Keratinocyte (primary cell): Measurements from ENCODE around the gene HERC2. TPM values are rescaled to one million over a fixed set of nuclear protein-coding genes. Genes with fewer than 3 reads are reported as not detected.

Source experiments
- DNase-seq: peaks from one replicate; pipeline ENCODE4 v3.0.0-alpha.2; 2011; ENCODE audit warnings: low read depth, missing footprints, low spot score
- FAIRE-seq: peaks from 2 replicates; lab custom pipeline; 2011; peaks lifted over from hg19 to GRCh38; lab: Jason Lieb, UNC
- H2AFZ ChIP-seq: 2 replicates; pipeline ENCODE4 v1.6.0; 2012; ENCODE audit warnings: low read length, control low read depth, inconsistent platforms; ENCODE audit not compliant: control insufficient read depth
- H3K27ac ChIP-seq: 2 replicates; pipeline ENCODE4 v1.5.1; 2011; ENCODE audit warnings: low read length; ENCODE audit not compliant: control insufficient read depth, insufficient read depth
- H3K27me3 ChIP-seq: 3 replicates; pipeline ENCODE4 v1.6.0; 2011; ENCODE audit warnings: low read length; ENCODE audit not compliant: control insufficient read depth, insufficient read depth; ENCODE audit errors: extremely low read depth
- H3K36me3 ChIP-seq, 2 experiments: 2 replicates in 1 of 2; 3 replicates in 1 of 2; pipeline ENCODE4 v1.5.1; 2011; ENCODE audit warnings: low read length in 2 of 2, mild to moderate bottlenecking in 1 of 2; ENCODE audit not compliant: control insufficient read depth in 2 of 2, insufficient read depth in 2 of 2; ENCODE audit errors: extremely low read depth in 1 of 2
- H3K4me1 ChIP-seq: 3 replicates; pipeline ENCODE4 v1.5.1; 2011; ENCODE audit warnings: low read length; ENCODE audit not compliant: control insufficient read depth, insufficient read depth; ENCODE audit errors: extremely low read depth
- H3K4me2 ChIP-seq: 3 replicates; pipeline ENCODE4 v1.6.0; 2011; ENCODE audit warnings: low read depth, low read length; ENCODE audit not compliant: control insufficient read depth, insufficient read depth; ENCODE audit errors: extremely low read depth
- H3K4me3 ChIP-seq, 3 experiments: fragments of 200-600 bp in 1 of 3; sonication (generic) in 1 of 3; 2 replicates in 2 of 3; 3 replicates in 1 of 3; pipeline ENCODE4 v1.5.1; 2011 to 2016; ENCODE audit warnings: low read length in 3 of 3, mild to moderate bottlenecking in 3 of 3, control low read depth in 2 of 3, inconsistent platforms in 1 of 3, low read depth in 1 of 3, mixed read lengths in 1 of 3, mixed run types in 1 of 3, moderate library complexity in 1 of 3; ENCODE audit not compliant: control insufficient read depth in 2 of 3, insufficient read depth in 2 of 3; ENCODE audit errors: extremely low read depth in 1 of 3
- H3K79me2 ChIP-seq: 2 replicates; pipeline ENCODE4 v1.6.0; 2012; ENCODE audit warnings: low read length; ENCODE audit not compliant: control insufficient read depth, insufficient read depth
- H3K9ac ChIP-seq: 3 replicates; pipeline ENCODE4 v1.6.0; 2011; ENCODE audit warnings: low read length; ENCODE audit not compliant: control insufficient read depth, insufficient read depth; ENCODE audit errors: extremely low read depth
- H3K9me1 ChIP-seq: 3 replicates; pipeline ENCODE4 v1.6.0; 2011; ENCODE audit warnings: low read length; ENCODE audit not compliant: control insufficient read depth, insufficient read depth; ENCODE audit errors: extremely low read depth
- H3K9me3 ChIP-seq: 2 replicates; pipeline ENCODE4 v1.5.1; 2012; ENCODE audit warnings: low read depth, low read length; ENCODE audit not compliant: control insufficient read depth
- H4K20me1 ChIP-seq: 3 replicates; pipeline ENCODE4 v1.6.0; 2011; ENCODE audit warnings: low read length; ENCODE audit not compliant: control insufficient read depth, insufficient read depth; ENCODE audit errors: extremely low read depth
- EZH2 ChIP-seq: IDR thresholded peaks from one replicate; pipeline ENCODE4 v1.6.1; 2012; ENCODE audit warnings: inconsistent platforms, mild to moderate bottlenecking, low read length, moderate library complexity
- dilution Hi-C: fragments of 300-500 bp; cut with MboI; formaldehyde crosslinking; loops from one replicate; pipeline ENCODE4 v1.7.0; 2020; ENCODE audit warnings: low sequenced_read_pairs; ENCODE audit not compliant: extremely low pct_ligation_motif_present
- polyA plus RNA-seq, 5 experiments: library from polyadenylated mRNA; depleted of rRNA in 3 of 5; stranded (reverse) in 3 of 5; stranded (forward) in 1 of 5; unstranded in 1 of 5; fragments of >200 nt; gene quantifications; 1 replicate in 1 of 5; 2 replicates in 3 of 5; 3 replicates in 1 of 5; pipeline versions ENCODE4 v1.2.1 to v1.2.3, GENCODE V29; 2011 to 2012; ENCODE audit warnings: missing spikeins in 2 of 5, low read depth in 1 of 5, low replicate concordance in 1 of 5
- TF ChIP-seq, protein P1 (sequence below), 3 experiments: IDR thresholded peaks in 1 of 3; conservative IDR thresholded peaks in 1 of 3; optimal IDR thresholded peaks in 1 of 3; 2 replicates in 2 of 3; 3 replicates in 1 of 3; pipeline versions ENCODE3 to v1.5.1; 2011; ENCODE audit warnings: low read length in 3 of 3, mild to moderate bottlenecking in 3 of 3, moderate library complexity in 2 of 3, control low read depth in 1 of 3, inconsistent platforms in 1 of 3; ENCODE audit not compliant: insufficient read depth in 2 of 3; ENCODE audit errors: extremely low read depth in 1 of 3

The HERC2 gene
- polyA plus RNA-seq, 1 donor (not counting 4 experiments of a cell fraction or from before 2014, with no cell fraction given): 12.4 TPM

DNA sequence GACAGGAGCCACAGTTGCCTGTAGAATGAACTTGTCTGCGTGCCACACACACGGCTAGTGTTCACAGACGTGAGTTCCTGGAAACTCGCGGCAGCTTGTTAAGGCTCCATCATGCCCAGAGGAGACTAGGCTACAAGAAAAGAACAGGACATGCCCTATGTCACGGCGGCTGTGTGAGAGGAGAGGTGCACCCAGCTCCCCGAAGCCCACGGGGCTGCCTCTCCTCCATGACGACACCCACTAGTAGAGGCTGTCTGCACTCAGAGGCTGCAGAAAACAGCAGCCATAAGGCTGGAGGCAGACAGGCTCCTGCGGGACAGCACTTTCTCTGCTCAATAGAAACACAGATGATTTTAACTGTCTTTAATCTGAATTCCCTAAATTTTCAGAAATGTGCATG, 203.9 kb downstream of the HERC2 start:
- Histone ChIP-seq H3K27me3 (no peaks in the 10 kb centered on the region), H3K36me3 (peaks cover 23 to 29% of the 10 kb centered on the region in 2 experiments), H3K4me1 (peaks cover 4% of the 10 kb centered on the region), H3K4me2 (no peak overlapping the region), H3K4me3 (no peak overlapping the region), H3K9me1 (no peaks in the 10 kb centered on the region), H3K9ac (no peak overlapping the region), H4K20me1 (peaks cover 3% of the 10 kb centered on the region), H3K27ac (no peak overlapping the region), H2AFZ (no peak overlapping the region), H3K9me3 (no peaks in the 10 kb centered on the region), H3K79me2 (no peaks in the 10 kb centered on the region)
- no peak for TF ChIP-seq EZH2
- TF ChIP-seq, protein P1, sequence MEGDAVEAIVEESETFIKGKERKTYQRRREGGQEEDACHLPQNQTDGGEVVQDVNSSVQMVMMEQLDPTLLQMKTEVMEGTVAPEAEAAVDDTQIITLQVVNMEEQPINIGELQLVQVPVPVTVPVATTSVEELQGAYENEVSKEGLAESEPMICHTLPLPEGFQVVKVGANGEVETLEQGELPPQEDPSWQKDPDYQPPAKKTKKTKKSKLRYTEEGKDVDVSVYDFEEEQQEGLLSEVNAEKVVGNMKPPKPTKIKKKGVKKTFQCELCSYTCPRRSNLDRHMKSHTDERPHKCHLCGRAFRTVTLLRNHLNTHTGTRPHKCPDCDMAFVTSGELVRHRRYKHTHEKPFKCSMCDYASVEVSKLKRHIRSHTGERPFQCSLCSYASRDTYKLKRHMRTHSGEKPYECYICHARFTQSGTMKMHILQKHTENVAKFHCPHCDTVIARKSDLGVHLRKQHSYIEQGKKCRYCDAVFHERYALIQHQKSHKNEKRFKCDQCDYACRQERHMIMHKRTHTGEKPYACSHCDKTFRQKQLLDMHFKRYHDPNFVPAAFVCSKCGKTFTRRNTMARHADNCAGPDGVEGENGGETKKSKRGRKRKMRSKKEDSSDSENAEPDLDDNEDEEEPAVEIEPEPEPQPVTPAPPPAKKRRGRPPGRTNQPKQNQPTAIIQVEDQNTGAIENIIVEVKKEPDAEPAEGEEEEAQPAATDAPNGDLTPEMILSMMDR (optimal IDR thresholded peaks at IDR 0.05 in 1 of 3, IDR thresholded peaks at IDR 0.05 in 1 of 3, conservative IDR thresholded peaks at IDR 0.05 in 1 of 3; ENCODE audit: extremely low read depth in 1 of 3, insufficient read depth in 2 of 3, low read length in 3 of 3): no peak
- no peak for DNase-seq
- dilution Hi-C loops: no loop called here
- no peak for FAIRE-seq

DNA sequence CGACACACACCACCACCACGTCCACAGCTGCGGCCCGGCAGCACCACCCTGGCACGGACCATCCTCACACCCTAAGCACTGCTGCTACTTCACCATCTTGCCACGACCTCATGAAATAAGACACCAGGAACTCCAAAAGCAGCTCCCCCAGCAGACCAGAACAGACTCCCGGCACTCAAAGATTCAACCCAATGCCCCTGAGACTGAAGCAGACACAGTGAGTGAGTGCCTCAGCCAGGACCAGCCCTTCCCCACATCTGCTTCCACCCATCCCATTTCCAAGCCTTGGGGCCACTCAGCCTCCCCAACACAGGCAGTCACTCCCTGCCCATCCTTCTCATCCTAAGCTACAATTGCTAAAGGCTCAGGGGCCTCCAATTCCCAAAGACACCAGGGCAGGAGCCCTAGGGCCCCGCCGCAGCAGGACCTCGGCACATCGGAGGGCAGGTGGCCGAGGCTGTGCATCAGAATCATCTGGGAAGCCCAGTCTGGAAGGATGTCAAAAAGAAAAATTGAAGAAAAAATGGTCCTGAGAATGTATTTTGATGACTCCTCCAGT, 204.5 kb downstream of the HERC2 start:
- Histone ChIP-seq H3K9me1 (no peaks in the 10 kb centered on the region), H4K20me1 (no peaks in the 10 kb centered on the region), H2AFZ (no peak overlapping the region), H3K4me1 (no peaks in the 10 kb centered on the region), H3K9me3 (no peaks in the 10 kb centered on the region), H3K9ac (no peak overlapping the region), H3K27ac (no peak overlapping the region), H3K36me3 (peaks cover 25 to 33% of the 10 kb centered on the region in 2 experiments), H3K4me2 (no peak overlapping the region), H3K79me2 (no peaks in the 10 kb centered on the region), H3K4me3 (no peak overlapping the region), H3K27me3 (no peaks in the 10 kb centered on the region)
- no peak for DNase-seq
- dilution Hi-C loops: no loop called here
- TF ChIP-seq, protein P1 (optimal IDR thresholded peaks at IDR 0.05 in 1 of 3, IDR thresholded peaks at IDR 0.05 in 1 of 3, conservative IDR thresholded peaks at IDR 0.05 in 1 of 3; ENCODE audit: extremely low read depth in 1 of 3, insufficient read depth in 2 of 3, low read length in 3 of 3): no peak
- TF ChIP-seq EZH2: no peak
- no peak for FAIRE-seq
